HepG2 (cell line): ENCODE data around the gene IMMP1L. TPM values are rescaled to one million over a fixed set of nuclear protein-coding genes. Genes with fewer than 3 reads are reported as not detected.

Experiments used
- ATAC-seq: fragments of 200-7000 bp; cut with Tn5 transposase; 3 replicates; pipeline ENCODE4 v1.9.1; 2020; ENCODE audit warnings: mild to moderate bottlenecking, moderate library complexity
- BruUV-seq: library from RNA; stranded (reverse); fragments of 400-500 nt; replicated peaks from 2 replicates; lab custom pipeline; 2021; lab: Mats Ljungman, UMichigan
- CTCF ChIA-PET: fragments of 300-600 bp; formaldehyde crosslinking; extraction: SDS; loops from one replicate; lab custom pipeline; 2021; ENCODE audit warnings: low total read pairs, inconsistent platforms, low intra/inter-chr PET ratio; lab: Yijun Ruan, JAX
- POLR2A ChIA-PET: fragments of 350-600 bp; sonication (Branson Sonifier 250); formaldehyde crosslinking; loops from one replicate; lab custom pipeline; 2020; ENCODE audit warnings: antibody characterized with exemption, inconsistent platforms; lab: Yijun Ruan, JAX
- DNase-seq: peaks from one replicate; pipeline ENCODE4 v3.0.0-alpha.2; 2015; ENCODE audit warnings: low spot score
- FAIRE-seq: peaks from 3 replicates; lab custom pipeline; 2011; peaks lifted over from hg19 to GRCh38; lab: Jason Lieb, UNC
- H2AFZ ChIP-seq: one replicate; pipeline ENCODE4 v1.6.1; 2011; ENCODE audit warnings: low read length, inconsistent platforms
- H3K27ac ChIP-seq: fragments of 300-600 bp; 3 replicates; pipeline ENCODE4 v1.8.0; 2011; ENCODE audit warnings: mixed run types, mild to moderate bottlenecking, mixed read lengths, low read length, inconsistent platforms; ENCODE audit not compliant: insufficient read depth; ENCODE audit errors: extremely low read length
- H3K27me3 ChIP-seq, 2 experiments: fragments of 200-600 bp in 1 of 2; 2 replicates in 1 of 2; 3 replicates in 1 of 2; pipeline versions ENCODE4 v1.6.0 to v1.8.0; 2011; ENCODE audit warnings: low read length in 2 of 2, mild to moderate bottlenecking in 2 of 2, moderate library complexity in 2 of 2, inconsistent platforms in 1 of 2; ENCODE audit not compliant: insufficient read depth in 2 of 2, control insufficient read depth in 1 of 2
- H3K36me3 ChIP-seq, 2 experiments: fragments of 200-600 bp in 1 of 2; replicated peaks in 1 of 2; 2 replicates in 1 of 2; 3 replicates in 1 of 2; pipeline versions ENCODE4 v1.5.1 to v1.8.0; 2011; ENCODE audit warnings: low read length in 2 of 2, inconsistent platforms in 1 of 2; ENCODE audit not compliant: insufficient read depth in 2 of 2, control insufficient read depth in 1 of 2
- H3K4me1 ChIP-seq: 2 replicates; pipeline ENCODE4 v1.5.1; 2012; ENCODE audit warnings: low read length, inconsistent platforms; ENCODE audit not compliant: insufficient read depth
- H3K4me2 ChIP-seq: 2 replicates; pipeline ENCODE4 v1.6.0; 2011; ENCODE audit warnings: low read depth, low read length, inconsistent platforms
- H3K4me3 ChIP-seq, 3 experiments: fragments of 200-600 bp in 1 of 3; sonication (generic), shearing (Covaris generic) in 1 of 3; replicated peaks in 1 of 3; 2 replicates each; pipeline ENCODE4 v1.5.1; 2011 to 2016; ENCODE audit warnings: low read length in 3 of 3, inconsistent platforms in 2 of 3, low read depth in 2 of 3, mild to moderate bottlenecking in 2 of 3, control low read depth in 1 of 3, mixed read lengths in 1 of 3; ENCODE audit not compliant: insufficient read depth in 1 of 3
- H3K79me2 ChIP-seq: one replicate; pipeline ENCODE4 v1.6.1; 2011; ENCODE audit warnings: low read length, inconsistent platforms; ENCODE audit not compliant: insufficient read depth
- H3K9ac ChIP-seq: 2 replicates; pipeline ENCODE4 v1.6.0; 2011; ENCODE audit warnings: mild to moderate bottlenecking, low read depth, low read length, inconsistent platforms; ENCODE audit not compliant: insufficient read depth
- H3K9me3 ChIP-seq: 2 replicates; pipeline ENCODE4 v1.5.1; 2012; ENCODE audit warnings: mild to moderate bottlenecking, low read length
- H4K20me1 ChIP-seq: 2 replicates; pipeline ENCODE4 v1.6.0; 2011; ENCODE audit warnings: inconsistent platforms, mild to moderate bottlenecking, low read length, moderate library complexity; ENCODE audit not compliant: insufficient read depth
- ARNTL ChIP-seq: sonication (generic); formaldehyde crosslinking; IDR thresholded peaks from 2 replicates; pipeline ENCODE4 v1.4.0; 2020; ENCODE audit warnings: mild to moderate bottlenecking, missing genetic modification reagents
- ATRX ChIP-seq: sonication (generic); formaldehyde crosslinking; IDR thresholded peaks from 2 replicates; pipeline ENCODE4 v1.4.0; 2020; ENCODE audit warnings: missing genetic modification reagents, borderline replicate concordance
- HOXA7 ChIP-seq: sonication (generic); formaldehyde crosslinking; IDR thresholded peaks from 2 replicates; pipeline ENCODE4 v1.8.1; 2022; ENCODE audit warnings: mild to moderate bottlenecking, missing genetic modification reagents, moderate library complexity
- IKZF4 ChIP-seq: sonication (generic); formaldehyde crosslinking; IDR thresholded peaks from 2 replicates; pipeline ENCODE4 v1.5.1; 2020; ENCODE audit warnings: borderline replicate concordance, mild to moderate bottlenecking, low read depth, missing genetic modification reagents; ENCODE audit errors: not compliant biosample characterization
- KLF12 ChIP-seq: sonication (generic); formaldehyde crosslinking; IDR thresholded peaks from 2 replicates; pipeline ENCODE4 v1.4.0; 2020; ENCODE audit warnings: missing genetic modification reagents, borderline replicate concordance
- KLF9 ChIP-seq: IDR thresholded peaks from 2 replicates; pipeline ENCODE4 v1.6.1; 2016; ENCODE audit warnings: low read depth
- MIXL1 ChIP-seq: IDR thresholded peaks from 2 replicates; pipeline ENCODE4 v1.6.1; 2016
- NFIC ChIP-seq: IDR thresholded peaks from 2 replicates; pipeline ENCODE4 v1.6.1; 2012; ENCODE audit warnings: mild to moderate bottlenecking, low read length, inconsistent platforms
- NONO ChIP-seq, 2 experiments: fragments of 450-650 bp in 1 of 2; sonication (generic) in 1 of 2; formaldehyde crosslinking in 1 of 2; IDR thresholded peaks in 1 of 2; conservative IDR thresholded peaks in 1 of 2; 2 replicates each; pipeline versions ENCODE4 v1.6.1 to v1.8.0; 2017 to 2022; ENCODE audit warnings: mild to moderate bottlenecking in 1 of 2, missing genetic modification reagents in 1 of 2, moderate library complexity in 1 of 2
- RFXAP ChIP-seq: sonication (generic); formaldehyde crosslinking; IDR thresholded peaks from 2 replicates; pipeline ENCODE4 v1.4.0; 2020; ENCODE audit warnings: missing genetic modification reagents, borderline replicate concordance
- SRF ChIP-seq: IDR thresholded peaks from 2 replicates; pipeline ENCODE4 v1.6.1; 2011; ENCODE audit warnings: mild to moderate bottlenecking, low read depth, low read length, moderate library complexity
- TBX2 ChIP-seq: sonication (generic); formaldehyde crosslinking; IDR thresholded peaks from 2 replicates; pipeline ENCODE4 v1.5.0; 2020; ENCODE audit warnings: missing genetic modification reagents, mild to moderate bottlenecking, borderline replicate concordance
- ZNF253 ChIP-seq: sonication (generic); formaldehyde crosslinking; IDR thresholded peaks from 2 replicates; pipeline ENCODE4 v1.8.0; 2022; ENCODE audit warnings: mild to moderate bottlenecking, missing genetic modification reagents, borderline replicate concordance
- ZNF720 ChIP-seq: sonication (generic); formaldehyde crosslinking; IDR thresholded peaks from 2 replicates; pipeline ENCODE4 v1.4.0; 2020; ENCODE audit warnings: missing genetic modification reagents
- ZNF792 ChIP-seq: IDR thresholded peaks from 2 replicates; pipeline ENCODE4 v1.6.1; 2016
- WGBS: methylation state at CpG from one replicate; pipeline ENCODE4 v1.1.6; 2017; ENCODE audit warnings: low lambda C conversion rate; 5-methylcytosine and 5-hydroxymethylcytosine counted together
- in situ Hi-C: cut with HindIII; loops from 2 replicates; pipeline ENCODE4 v1.10.0; 2017; ENCODE audit warnings: low pct_unique_long_range_greater_than_20kb; ENCODE audit not compliant: extremely low pct_ligation_motif_present
- intact Hi-C: fragments of 100-400 bp; cut with micrococcal nuclease; formaldehyde crosslinking; loops from one replicate; pipeline ENCODE4 v1.10.0; 2022; ENCODE audit not compliant: unreplicated experiment
- polyA plus RNA-seq, 8 experiments: library from polyadenylated mRNA; depleted of rRNA in 3 of 8; stranded (reverse) in 7 of 8; unstranded in 1 of 8; fragments of >200 nt; fragmentation: Illumina TruSeq in 4 of 8; extraction: Trizol in 4 of 8; gene quantifications; 2 replicates each; pipeline versions ENCODE4 v1.2.1 to v1.2.3, GENCODE V29; 2011 to 2016; ENCODE audit warnings: low read depth in 4 of 8, missing spikeins in 1 of 8, mixed read lengths in 1 of 8; ENCODE audit not compliant: insufficient read depth in 1 of 8
- total RNA-seq, 5 experiments: library from RNA; depleted of rRNA; stranded (reverse); fragments of >200 nt; fragmentation: Illumina TruSeq; extraction: Trizol; gene quantifications; 2 replicates each; pipeline ENCODE4 v1.2.3, GENCODE V29; 2016; ENCODE audit warnings: low read depth in 1 of 5
- TF ChIP-seq, protein P1 (sequence below): sonication (generic); formaldehyde crosslinking; IDR thresholded peaks from 2 replicates; pipeline ENCODE4 v1.4.0; 2020; ENCODE audit warnings: missing genetic modification reagents; ENCODE audit errors: not compliant biosample characterization
- TF ChIP-seq, protein P2 (sequence below): sonication (generic); formaldehyde crosslinking; IDR thresholded peaks from 2 replicates; pipeline ENCODE4 v1.4.0; 2020; ENCODE audit warnings: missing genetic modification reagents
- TF ChIP-seq, protein P3 (sequence below): sonication (generic); formaldehyde crosslinking; IDR thresholded peaks from 2 replicates; pipeline ENCODE4 v1.5.1; 2020; ENCODE audit warnings: mild to moderate bottlenecking, missing genetic modification reagents, moderate library complexity
- TF ChIP-seq, protein P4 (sequence below): sonication (generic); formaldehyde crosslinking; IDR thresholded peaks from 2 replicates; pipeline ENCODE4 v1.4.0; 2020; ENCODE audit warnings: missing genetic modification reagents

IMMP1L gene
- total and polyA plus RNA-seq, 2 of the 13 experiments (the other 11 are each of a cell fraction or from before 2014, with no cell fraction given): 42.4 to 57.9 TPM

DNA sequence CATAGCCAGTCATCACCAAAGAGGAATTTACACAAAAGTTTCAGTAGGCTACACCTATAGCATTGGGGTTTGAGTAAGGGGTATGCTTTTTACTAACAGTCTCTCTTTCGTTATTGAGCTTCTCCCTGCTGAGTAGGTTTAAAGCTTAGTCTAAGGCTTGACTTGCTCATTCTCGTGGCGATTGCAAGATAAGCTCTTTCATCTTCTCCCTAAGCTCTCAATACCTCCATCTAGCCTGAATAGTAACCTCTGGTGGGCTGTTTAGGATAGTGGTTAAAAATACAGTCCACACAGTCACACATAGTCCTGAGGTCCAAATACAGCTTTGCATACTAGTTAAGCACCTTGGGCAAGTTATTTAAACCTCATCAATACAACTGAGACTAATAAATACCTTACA, 65.6 kb downstream of the IMMP1L start:
- peaks cover 2 to 5% of the 10 kb centered on the region in 2 experiments; a peak in 2 of 5 replicates for H3K36me3 ChIP-seq
- DNase-seq: no peak
- H2AFZ ChIP-seq: no peak overlapping the region
- ATAC-seq: no peak
- TF ChIP-seq NFIC (no peak), ATRX (no peak), KLF9 (CRISPR knock-in tag) (no peak), HOXA7 (CRISPR knock-in tag) (no peak), ZNF720 (CRISPR knock-in tag) (no peak), KLF12 (CRISPR knock-in tag) (no peak), IKZF4 (CRISPR knock-in tag) (no peak), ZNF253 (CRISPR knock-in tag) (no peak), ARNTL (CRISPR knock-in tag) (no peak), ZNF792 (no peak), MIXL1 (no peak), RFXAP (CRISPR knock-in tag) (no peak), TBX2 (CRISPR knock-in tag) (no peak), SRF (no peak), NONO (IDR thresholded peaks at IDR 0.05) (no peak), NONO (CRISPR knock-in tag; conservative IDR thresholded peaks at IDR 0.05) (no peak)
- TF ChIP-seq, protein P1, sequence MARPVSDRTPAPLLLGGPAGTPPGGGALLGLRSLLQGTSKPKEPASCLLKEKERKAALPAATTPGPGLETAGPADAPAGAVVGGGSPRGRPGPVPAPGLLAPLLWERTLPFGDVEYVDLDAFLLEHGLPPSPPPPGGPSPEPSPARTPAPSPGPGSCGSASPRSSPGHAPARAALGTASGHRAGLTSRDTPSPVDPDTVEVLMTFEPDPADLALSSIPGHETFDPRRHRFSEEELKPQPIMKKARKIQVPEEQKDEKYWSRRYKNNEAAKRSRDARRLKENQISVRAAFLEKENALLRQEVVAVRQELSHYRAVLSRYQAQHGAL (CRISPR knock-in tag): no peak
- TF ChIP-seq, protein P2, sequence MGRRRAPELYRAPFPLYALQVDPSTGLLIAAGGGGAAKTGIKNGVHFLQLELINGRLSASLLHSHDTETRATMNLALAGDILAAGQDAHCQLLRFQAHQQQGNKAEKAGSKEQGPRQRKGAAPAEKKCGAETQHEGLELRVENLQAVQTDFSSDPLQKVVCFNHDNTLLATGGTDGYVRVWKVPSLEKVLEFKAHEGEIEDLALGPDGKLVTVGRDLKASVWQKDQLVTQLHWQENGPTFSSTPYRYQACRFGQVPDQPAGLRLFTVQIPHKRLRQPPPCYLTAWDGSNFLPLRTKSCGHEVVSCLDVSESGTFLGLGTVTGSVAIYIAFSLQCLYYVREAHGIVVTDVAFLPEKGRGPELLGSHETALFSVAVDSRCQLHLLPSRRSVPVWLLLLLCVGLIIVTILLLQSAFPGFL: no peak
- TF ChIP-seq, protein P3, sequence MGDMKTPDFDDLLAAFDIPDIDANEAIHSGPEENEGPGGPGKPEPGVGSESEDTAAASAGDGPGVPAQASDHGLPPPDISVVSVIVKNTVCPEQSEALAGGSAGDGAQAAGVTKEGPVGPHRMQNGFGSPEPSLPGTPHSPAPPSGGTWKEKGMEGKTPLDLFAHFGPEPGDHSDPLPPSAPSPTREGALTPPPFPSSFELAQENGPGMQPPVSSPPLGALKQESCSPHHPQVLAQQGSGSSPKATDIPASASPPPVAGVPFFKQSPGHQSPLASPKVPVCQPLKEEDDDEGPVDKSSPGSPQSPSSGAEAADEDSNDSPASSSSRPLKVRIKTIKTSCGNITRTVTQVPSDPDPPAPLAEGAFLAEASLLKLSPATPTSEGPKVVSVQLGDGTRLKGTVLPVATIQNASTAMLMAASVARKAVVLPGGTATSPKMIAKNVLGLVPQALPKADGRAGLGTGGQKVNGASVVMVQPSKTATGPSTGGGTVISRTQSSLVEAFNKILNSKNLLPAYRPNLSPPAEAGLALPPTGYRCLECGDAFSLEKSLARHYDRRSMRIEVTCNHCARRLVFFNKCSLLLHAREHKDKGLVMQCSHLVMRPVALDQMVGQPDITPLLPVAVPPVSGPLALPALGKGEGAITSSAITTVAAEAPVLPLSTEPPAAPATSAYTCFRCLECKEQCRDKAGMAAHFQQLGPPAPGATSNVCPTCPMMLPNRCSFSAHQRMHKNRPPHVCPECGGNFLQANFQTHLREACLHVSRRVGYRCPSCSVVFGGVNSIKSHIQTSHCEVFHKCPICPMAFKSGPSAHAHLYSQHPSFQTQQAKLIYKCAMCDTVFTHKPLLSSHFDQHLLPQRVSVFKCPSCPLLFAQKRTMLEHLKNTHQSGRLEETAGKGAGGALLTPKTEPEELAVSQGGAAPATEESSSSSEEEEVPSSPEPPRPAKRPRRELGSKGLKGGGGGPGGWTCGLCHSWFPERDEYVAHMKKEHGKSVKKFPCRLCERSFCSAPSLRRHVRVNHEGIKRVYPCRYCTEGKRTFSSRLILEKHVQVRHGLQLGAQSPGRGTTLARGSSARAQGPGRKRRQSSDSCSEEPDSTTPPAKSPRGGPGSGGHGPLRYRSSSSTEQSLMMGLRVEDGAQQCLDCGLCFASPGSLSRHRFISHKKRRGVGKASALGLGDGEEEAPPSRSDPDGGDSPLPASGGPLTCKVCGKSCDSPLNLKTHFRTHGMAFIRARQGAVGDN (CRISPR knock-in tag): no peak
- TF ChIP-seq, protein P4, sequence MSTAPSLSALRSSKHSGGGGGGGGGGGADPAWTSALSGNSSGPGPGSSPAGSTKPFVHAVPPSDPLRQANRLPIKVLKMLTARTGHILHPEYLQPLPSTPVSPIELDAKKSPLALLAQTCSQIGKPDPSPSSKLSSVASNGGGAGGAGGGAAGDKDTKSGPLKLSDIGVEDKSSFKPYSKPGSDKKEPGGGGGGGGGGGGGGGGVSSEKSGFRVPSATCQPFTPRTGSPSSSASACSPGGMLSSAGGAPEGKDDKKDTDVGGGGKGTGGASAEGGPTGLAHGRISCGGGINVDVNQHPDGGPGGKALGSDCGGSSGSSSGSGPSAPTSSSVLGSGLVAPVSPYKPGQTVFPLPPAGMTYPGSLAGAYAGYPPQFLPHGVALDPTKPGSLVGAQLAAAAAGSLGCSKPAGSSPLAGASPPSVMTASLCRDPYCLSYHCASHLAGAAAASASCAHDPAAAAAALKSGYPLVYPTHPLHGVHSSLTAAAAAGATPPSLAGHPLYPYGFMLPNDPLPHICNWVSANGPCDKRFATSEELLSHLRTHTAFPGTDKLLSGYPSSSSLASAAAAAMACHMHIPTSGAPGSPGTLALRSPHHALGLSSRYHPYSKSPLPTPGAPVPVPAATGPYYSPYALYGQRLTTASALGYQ (CRISPR knock-in tag): no peak
- intact Hi-C loops (no loop called here), in situ Hi-C loops (no loop called here)
- H3K4me1 ChIP-seq: no peaks in the 10 kb centered on the region
- no peak for FAIRE-seq
- WGBS: 98% methylated on average over 3 of the region's 3 CpGs
- H3K4me2 ChIP-seq: no peak overlapping the region
- H4K20me1 ChIP-seq: no peaks in the 10 kb centered on the region
- no peak overlapping the region for H3K9ac ChIP-seq
- no peak overlapping the region for H3K4me3 ChIP-seq
- BruUV-seq: no TSS peak
- CTCF ChIA-PET: no interaction called here
- POLR2A ChIA-PET: no interaction called here
- H3K79me2 ChIP-seq: no peaks in the 10 kb centered on the region
- no peak overlapping the region for H3K27ac ChIP-seq
- H3K9me3 ChIP-seq: no peaks in the 10 kb centered on the region
- no peaks in the 10 kb centered on the region for H3K27me3 ChIP-seq
